Fibroblast of mammary gland (primary cell): Measurements from ENCODE around the gene NDUFS6.

Source experiments
- DNase-seq: peaks from one replicate; pipeline ENCODE4 v3.0.0-alpha.2; 2010; ENCODE audit warnings: low read depth
- H3K4me3 ChIP-seq: 2 replicates; pipeline ENCODE4 v1.5.1; 2011; ENCODE audit warnings: low read depth, mild to moderate bottlenecking, low read length, moderate library complexity; ENCODE audit not compliant: control insufficient read depth
- CTCF ChIP-seq: conservative IDR thresholded peaks from 2 replicates; pipeline ENCODE4 v1.5.1; 2011; ENCODE audit warnings: low read depth, low read length, inconsistent platforms; ENCODE audit not compliant: control insufficient read depth, insufficient read depth

NDUFS6 gene

GRCh38 chr5:1860021-1860610 lies 58.9 kb downstream of the NDUFS6 start:
- no peak overlapping the region for H3K4me3 ChIP-seq
- no peak for DNase-seq
- no peak for TF ChIP-seq CTCF

- H3K4me3 ChIP-seq: no peak overlapping the region
- no peak for TF ChIP-seq CTCF
- no peak for DNase-seq
Measured at GRCh38 chr5:1860949-1861348, 59.7 kb downstream of the NDUFS6 start.

- TF ChIP-seq CTCF: no peak
- H3K4me3 ChIP-seq: no peak overlapping the region
- DNase-seq: no peak
Measured at GRCh38 chr5:1864896-1865440, 63.8 kb downstream of the NDUFS6 start.

GRCh38 chr5:1865486-1865885 lies 64.3 kb downstream of the NDUFS6 start:
- DNase-seq: no peak
- no peak overlapping the region for H3K4me3 ChIP-seq
- no peak for TF ChIP-seq CTCF
